NCI-H2196 treated with DMSO at 0.1 percent for 48 hours (cell line): ENCODE results near the gene TMX4.
"Not testable (repeated sequence)": the region's sequence is repeated elsewhere in the genome, so short reads cannot be mapped to it uniquely, and the experiment has no call there.

Experiments
- DNase-seq: peaks from one replicate; lab custom pipeline; 2025; ENCODE audit not compliant: unreplicated experiment; lab: John Stamatoyannopoulos, UW

Gene TMX4

DNA sequence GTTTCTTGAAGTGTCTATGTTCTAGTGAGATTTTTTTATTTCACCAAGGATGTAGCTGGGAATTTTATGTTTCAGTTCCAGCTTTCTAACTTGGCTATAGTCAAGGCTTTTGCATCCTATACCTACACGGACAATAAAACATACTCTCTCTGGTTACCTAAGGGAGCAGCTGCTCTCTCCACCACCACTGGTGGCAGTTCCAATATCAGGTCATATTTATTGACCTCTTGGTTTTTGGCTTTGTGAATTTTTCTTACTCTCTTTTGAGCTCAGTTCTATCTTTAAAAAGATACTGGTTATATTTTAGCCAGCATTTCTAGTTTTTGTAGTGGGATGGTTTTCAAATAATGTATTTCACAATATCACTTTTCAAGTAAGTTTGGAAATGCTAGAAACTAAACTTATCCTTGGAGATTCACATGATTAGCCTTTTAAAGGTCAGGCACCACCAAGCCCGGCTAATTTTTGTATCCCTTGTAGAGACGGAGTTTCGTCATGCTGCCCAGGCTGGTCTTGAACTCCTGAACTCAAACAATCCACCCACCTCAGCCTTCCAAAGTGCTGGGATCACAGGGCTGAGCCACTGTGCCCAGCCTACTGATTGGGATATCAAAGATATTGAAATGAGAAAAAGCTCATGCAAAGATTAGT lies 44.7 kb downstream of the TMX4 start:
- no peak for DNase-seq

DNA sequence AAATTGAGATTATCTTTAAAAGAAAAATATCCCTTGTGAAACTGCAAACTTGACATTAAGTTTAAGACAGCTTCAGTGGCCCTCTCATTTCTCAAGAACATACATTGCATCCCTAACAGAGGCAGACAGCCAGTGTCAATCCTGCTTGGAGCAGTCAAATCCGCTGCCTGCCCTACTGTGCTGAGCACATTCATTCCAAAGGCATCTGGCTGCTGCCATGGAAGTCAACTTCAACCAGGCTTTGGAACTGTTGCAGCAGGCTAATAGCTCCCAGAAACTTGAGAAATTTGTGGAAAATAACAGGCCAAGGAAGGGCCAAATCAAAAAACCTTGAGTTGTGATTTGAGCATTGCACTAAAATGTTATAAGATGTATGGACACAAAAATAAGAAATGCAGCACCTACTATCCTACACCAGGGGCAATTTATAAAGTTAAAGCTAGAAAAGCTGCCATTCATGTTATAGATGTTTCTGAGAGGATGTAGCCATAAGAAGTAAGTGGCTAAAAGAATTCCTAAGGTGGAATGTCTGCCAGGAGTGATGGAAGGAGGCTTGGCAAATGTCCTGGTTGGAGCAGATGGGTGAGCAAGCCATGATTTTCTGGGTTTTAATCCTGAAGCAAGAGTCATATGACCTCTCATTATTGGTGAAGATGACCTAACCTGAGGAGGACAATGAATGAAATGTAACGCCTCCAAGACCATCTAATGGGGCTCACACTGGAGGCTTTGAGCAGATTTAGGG lies 47.9 kb downstream of the TMX4 start:
- DNase-seq: no peak

DNA sequence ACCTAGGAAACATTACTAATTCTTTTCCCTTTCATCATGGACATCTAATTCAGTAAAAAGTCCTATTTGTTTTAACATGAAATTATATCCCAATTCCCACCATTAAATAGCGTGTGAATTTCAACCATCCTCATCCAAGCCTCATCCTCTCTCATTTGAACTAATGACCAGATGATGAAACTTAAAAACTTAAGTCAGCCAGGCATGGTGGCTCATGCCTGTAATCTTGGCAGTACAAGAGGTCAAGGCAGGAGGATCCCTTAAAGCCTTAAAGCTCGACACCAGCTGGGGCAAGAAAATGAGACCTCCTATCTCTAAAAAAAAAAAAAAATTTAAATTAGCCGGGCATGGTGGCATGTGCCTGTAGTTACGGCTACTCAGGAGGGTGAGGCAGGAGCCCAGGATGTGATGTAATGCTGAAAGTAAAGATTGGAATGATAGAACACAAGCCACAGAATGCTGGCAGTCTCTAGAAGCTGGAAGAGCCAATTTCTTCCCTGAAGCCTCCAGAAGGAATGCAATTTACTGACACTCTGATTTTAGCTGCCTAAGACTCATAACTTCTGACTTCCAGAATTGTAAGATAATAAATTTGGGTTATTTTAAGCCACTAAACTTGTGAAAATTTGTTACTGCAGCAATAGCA lies 52.2 kb downstream of the TMX4 start:
- no peak for DNase-seq

DNA sequence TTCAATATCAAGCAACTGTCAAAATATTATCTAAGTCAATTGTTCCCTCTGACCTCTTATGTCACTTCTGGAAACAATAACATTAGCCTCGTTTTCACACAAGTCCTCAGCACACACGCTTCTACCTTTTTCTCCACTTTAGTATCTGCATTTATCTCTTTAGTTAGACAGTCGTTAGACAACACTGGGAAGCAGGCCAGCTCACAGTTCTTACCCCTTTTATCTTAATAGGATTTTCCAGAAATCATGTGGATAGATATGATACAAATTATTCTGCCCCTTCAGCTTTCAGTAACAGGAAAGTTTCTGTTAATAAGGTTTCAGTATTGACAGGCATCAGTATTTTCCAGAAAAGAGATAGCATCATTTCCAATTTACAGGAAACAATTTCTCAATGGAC lies 53.4 kb downstream of the TMX4 start:
- no peak for DNase-seq

DNA sequence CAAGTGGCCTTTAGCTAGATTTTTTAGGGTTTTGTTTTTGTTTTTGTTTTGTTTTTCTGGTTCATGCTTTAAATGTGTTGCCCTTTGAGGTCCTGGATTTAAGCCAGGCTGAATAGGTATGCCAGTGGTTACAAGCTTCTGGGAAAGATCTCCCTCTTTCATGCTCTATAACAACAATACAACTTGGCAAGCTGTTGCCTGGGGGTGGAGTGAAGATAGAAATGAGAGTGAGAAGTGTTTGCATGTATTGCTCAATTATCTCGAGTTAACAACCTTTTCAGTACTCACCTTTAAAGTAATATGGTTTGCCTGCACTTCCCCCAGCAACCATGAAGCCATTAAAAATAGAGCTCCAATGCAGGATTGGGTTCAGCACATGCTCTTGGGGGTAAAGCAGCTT lies 60.1 kb downstream of the TMX4 start:
- peak; percentile 16 for DNase-seq

DNA sequence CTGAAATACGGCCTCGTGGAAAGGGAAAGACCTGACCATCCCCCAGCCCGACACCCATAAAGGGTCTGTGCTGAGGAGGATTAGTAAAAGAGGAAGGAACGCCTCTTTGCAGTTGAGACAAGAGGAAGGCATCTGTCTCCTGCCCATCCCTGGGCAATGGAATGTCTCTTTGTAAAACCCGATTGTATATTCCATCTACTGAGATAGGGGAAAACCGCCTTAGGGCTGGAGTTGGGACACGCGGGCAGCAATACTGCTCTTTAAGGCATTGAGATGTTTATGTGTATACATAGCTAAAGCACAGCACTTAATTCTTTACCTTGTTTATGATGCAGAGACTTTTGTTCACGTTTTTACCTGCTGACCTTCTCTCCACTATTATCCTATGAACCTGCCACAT lies 63.0 kb downstream of the TMX4 start:
- not testable (repeated sequence) for DNase-seq

DNA sequence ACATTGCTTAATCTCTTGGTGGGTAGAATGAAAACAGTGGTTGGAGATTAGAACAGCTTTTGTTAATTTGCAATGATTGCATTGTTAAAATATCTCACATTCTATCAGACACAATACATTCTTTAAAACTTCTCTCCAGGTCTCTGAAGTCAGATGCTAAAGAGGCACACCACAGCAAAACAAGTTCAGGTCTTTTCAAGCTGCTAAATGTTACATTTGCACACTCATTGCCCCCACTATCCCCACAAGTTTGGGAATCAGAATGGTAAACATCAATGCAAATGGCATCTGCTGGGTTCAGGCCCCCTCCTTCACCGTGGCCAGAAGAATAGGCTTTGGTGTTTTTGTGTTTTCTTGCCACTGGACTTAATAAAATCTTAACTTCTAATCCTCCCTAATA lies 69.2 kb downstream of the TMX4 start:
- no peak for DNase-seq

DNA sequence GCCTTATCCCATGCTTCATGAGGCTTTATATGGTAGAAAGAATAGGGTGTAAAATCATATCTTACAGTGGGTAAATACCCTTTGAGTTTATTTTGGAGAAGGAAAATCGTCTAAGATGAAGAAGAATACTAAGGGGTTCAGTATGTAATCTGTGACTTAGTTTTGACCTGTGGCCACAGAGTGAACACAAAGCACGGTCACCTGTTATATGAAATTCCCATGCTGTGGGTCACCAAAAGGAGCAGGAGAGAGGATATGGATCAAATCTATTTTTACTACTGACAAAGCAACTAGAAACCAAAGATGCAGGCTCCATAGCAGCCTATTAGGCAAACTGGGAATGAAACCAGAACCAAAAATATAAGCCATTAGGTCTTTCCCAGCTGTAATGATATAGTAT lies 75.7 kb downstream of the TMX4 start:
- DNase-seq: no peak

DNA sequence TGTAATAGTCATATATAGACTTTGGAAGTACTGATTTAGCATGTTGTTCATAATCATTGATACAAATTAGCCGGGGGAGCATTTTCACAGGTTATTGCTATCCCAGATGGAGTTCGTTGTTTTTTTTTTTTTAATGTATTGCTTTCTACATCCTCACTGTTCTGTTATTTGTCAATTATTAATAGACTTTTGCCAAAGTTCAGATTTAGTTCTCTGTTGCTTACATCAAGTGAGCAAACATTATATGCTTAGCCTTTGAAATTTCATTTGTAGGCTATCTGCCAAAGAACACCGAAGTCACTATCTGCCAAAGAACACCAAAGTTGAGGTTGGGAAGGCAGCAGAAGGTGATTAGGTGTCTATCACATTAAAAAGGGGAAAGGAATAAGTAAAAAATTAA lies 79.2 kb downstream of the TMX4 start, which contains the start of gene HAO1:
HAO1 (minus strand) TSS at position 118 of the 400 bp plus-strand sequence; CDS start at position 82, 36 bp downstream.
- no peak for DNase-seq

DNA sequence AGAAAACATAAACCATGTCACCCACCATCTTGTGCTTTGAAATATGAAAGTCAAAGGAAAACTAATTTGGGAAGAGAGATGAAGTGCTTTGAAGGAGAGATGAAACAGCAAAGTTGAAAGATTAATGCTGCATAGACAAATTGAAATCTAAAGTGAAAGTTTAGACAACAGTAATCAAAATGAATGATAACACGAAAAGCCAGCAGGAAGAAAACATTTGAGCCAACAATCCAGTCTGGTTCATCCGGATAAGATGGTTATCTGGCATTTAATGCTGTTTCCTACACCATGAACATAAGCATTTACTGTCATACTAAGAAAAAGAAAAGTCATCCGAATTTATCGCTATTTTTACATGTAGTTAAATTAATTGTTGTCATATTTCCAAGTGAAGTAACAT lies 79.9 kb downstream of the TMX4 start:
- DNase-seq: no peak

DNA sequence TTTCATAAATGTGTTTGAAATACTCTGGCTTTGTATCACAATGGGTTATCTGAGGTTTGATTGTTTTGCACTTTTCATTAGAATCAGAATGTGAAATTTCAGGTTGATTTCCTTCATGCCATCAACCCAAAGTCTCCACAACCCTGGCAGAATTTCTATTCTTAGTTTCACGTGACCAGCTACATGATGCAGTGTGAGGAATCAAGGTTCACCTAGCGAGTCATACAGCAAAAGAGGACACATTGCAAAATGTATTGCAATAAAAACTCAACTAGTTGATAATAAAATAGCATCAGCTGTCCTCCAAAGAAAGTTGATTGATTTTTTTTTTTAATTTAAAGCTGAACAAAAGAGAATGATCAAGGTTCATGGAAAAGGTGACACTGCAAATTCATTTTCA lies 81.5 kb downstream of the TMX4 start:
- no peak for DNase-seq

DNA sequence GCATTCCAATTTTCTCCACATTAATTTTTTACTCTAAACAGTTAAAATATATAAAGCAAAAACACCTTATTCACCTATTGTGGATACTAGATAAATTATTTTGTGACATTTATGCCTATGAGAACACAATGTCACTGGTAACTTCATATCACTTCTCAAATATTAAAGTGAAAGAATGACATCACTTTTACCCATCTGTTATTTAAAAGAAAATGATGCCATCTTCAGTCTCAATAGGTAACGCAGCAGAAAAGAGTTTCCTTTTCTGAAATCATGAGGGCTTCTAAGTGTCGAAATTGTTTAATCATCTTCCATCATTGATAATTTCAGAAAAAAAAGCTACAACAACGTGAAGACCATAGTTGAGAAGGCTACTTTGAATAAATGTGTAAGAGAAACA lies 82.2 kb downstream of the TMX4 start:
- no peak for DNase-seq

DNA sequence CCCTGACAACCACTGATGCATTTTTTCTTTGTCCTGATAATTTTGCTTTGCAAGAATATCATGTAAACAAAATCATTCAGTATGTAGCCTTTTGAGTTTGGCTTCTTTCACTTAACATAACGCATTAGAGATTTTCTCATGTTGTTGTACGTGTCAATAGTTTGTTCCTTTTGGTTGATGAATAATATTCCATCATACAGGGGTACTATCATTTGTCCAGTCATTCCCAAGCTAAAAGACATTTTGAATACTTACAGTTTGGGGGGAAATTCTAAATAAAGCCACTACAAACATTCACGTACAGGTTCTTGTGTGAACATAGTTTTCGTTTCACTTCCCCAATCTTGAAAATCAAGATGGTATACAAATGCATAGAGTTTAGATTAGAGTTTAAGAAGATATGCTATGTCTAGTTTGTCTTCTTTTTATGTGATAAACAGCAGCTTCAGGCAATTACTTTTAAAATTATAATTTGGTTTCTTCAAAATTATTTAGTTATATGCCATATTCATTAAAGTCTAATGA lies 84.5 kb downstream of the TMX4 start:
- no peak for DNase-seq

DNA sequence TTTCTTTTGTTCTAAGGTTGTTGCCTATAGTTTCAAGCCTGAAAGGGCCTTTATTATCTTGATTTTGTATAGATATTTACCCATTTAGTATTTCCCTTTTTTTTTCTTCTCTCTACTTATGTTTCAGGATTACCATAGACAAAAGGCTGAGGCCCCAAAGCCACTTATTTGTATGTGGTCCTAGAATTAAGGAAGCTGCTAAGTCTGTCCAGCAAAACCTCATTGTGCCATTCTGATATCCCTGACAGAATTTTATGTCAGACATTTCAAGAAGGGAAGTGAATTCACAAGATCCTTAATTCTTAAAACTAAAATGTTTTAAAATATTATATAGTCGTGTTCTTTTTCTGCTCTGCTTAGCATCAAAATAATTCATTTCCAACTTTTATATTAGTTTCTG lies 86.2 kb downstream of the TMX4 start:
- no peak for DNase-seq

DNA sequence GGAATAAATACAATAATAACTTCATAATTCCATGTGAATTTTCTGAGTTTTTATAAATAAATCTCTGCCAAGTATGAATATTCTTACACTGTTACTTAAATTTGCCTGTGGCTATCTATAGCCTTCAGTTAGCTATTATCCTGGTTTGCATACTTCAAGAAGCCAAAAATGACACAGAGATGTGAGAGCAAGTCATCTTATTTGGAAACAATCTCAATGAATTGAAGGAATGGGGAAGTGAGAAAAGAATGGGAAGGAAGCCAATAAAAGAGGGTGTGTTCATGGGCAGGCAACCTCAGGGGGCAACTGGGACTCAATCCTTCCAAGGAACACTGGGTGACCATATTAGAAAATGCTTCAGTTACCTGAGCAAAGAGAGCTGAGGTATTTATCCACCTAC lies 89.2 kb downstream of the TMX4 start:
- DNase-seq: no peak
